ENCODE results near the gene INO80D. TPM values are rescaled to one million over a fixed set of nuclear protein-coding genes. Genes with fewer than 3 reads are reported as not detected.

INO80D gene
- total and polyA plus RNA-seq, 2 of the 13 experiments (the other 11 are each of a cell fraction or from before 2014, with no cell fraction given), result 7.6 to 7.9 TPM

GRCh38 chr2:205946226-205946625, 139.7 kb downstream of the INO80D start:
- intact Hi-C loops (cut with micrococcal nuclease; ENCODE audit: unreplicated experiment), result no loop called here
- CTCF ChIA-PET (ENCODE audit: low intra/inter-chr PET ratio, low total read pairs), result interaction anchor here (2.5 kb wide), 1 partner anchor 43 kb away, joined by 13 read pairs; no protein-coding TSS in a partner anchor
- 77% methylated on average over 7 of the region's 7 CpGs for WGBS (ENCODE audit: low lambda C conversion rate)

More at GRCh38 chr2:205946226-205946625, 139.7 kb downstream of the INO80D start:
- H3K79me2 ChIP-seq (ENCODE audit: insufficient read depth, low read length), result no peaks in the 10 kb centered on the region
- no peak for ATAC-seq
- H3K4me2 ChIP-seq (ENCODE audit: low read depth, low read length), result no peak overlapping the region
- FAIRE-seq, result no peak
- H3K27me3 ChIP-seq (ENCODE audit: control insufficient read depth in 1 of 2, insufficient read depth in 2 of 2, low read length in 2 of 2), result peaks cover 0 to 2% of the 10 kb centered on the region in 2 experiments; a peak in 1 of 5 replicates
- no peaks in the 10 kb centered on the region for H4K20me1 ChIP-seq (ENCODE audit: insufficient read depth, low read length)
- H3K36me3 ChIP-seq (replicated peaks in 1 of 2; ENCODE audit: control insufficient read depth in 1 of 2, insufficient read depth in 2 of 2, low read length in 2 of 2), result no peaks in the 10 kb centered on the region
- no peak for DNase-seq (ENCODE audit: low spot score)
- in situ Hi-C loops (cut with HindIII; ENCODE audit: extremely low pct_ligation_motif_present, low pct_unique_long_range_greater_than_20kb), result loop anchor here (5.0 kb wide), 1 partner anchor 44 kb away; no protein-coding TSS in a partner anchor
- no peaks in the 10 kb centered on the region; the same call in 1 of the 2 replicates for H3K9me3 ChIP-seq (ENCODE audit: low read length)
- H3K4me3 ChIP-seq (replicated peaks in 1 of 3; ENCODE audit: insufficient read depth in 1 of 3, low read depth in 2 of 3, low read length in 3 of 3), result no peak overlapping the region
- H3K9ac ChIP-seq (ENCODE audit: insufficient read depth, low read depth, low read length), result no peak overlapping the region
- TF ChIP-seq GABPB1 (CRISPR knock-in tag; IDR thresholded peaks at IDR 0.05), result no peak
- TF ChIP-seq, protein P1, sequence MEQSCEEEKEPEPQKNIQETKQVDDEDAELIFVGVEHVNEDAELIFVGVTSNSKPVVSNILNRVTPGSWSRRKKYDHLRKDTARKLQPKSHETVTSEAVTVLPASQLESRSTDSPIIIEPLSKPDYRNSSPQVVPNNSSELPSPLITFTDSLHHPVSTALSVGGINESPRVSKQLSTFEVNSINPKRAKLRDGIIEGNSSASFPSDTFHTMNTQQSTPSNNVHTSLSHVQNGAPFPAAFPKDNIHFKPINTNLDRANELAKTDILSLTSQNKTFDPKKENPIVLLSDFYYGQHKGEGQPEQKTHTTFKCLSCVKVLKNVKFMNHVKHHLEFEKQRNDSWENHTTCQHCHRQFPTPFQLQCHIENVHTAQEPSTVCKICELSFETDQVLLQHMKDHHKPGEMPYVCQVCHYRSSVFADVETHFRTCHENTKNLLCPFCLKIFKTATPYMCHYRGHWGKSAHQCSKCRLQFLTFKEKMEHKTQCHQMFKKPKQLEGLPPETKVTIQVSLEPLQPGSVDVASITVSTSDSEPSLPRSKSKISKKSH (CRISPR knock-in tag; IDR thresholded peaks at IDR 0.05; ENCODE audit: borderline replicate concordance), result 0 out of 2 replicates have a peak, but pooled peaks have one; percentile 39
- H2AFZ ChIP-seq (ENCODE audit: low read length), result no peak overlapping the region
- POLR2A ChIA-PET, result interaction anchor here (1.5 kb wide), 1 partner anchor 27 kb away, joined by 4 read pairs; no protein-coding TSS in a partner anchor
- no TSS peak for BruUV-seq (replicated peaks)
- H3K4me1 ChIP-seq (ENCODE audit: insufficient read depth, low read length), result peaks cover 78% of the 10 kb centered on the region
- no peak overlapping the region for H3K27ac ChIP-seq (ENCODE audit: extremely low read length, insufficient read depth, low read length)

Small RNA genes within 50 kb of the gene (small RNA-seq; reads per million reads assigned to genes)
- 0 reads per million in 3 experiments for gene RF00006 (ENCODE audit: insufficient read depth in 2 of 3, insufficient read length in 3 of 3, low read depth in 2 of 3, low replicate concordance in 1 of 3)
- gene RF00019 (ENCODE audit: insufficient read depth in 2 of 3, insufficient read length in 3 of 3, low read depth in 2 of 3, low replicate concordance in 1 of 3), result 0 reads per million in 3 experiments

Other genes starting within 250 kb of the INO80D start
- 242 and 396 TPM in 2 replicates for gene NDUFS1, start 73.3 kb upstream of the INO80D start, total RNA-seq (2016; rRNA removed; fragmentation: Illumina TruSeq; extraction: Trizol)
- gene NDUFS1, start 73.3 kb upstream of the INO80D start, polyA plus RNA-seq (2011; rRNA removed), result 102 and 139 TPM in 2 replicates
- gene EEF1B2, start 73.7 kb upstream of the INO80D start, total RNA-seq (2016; rRNA removed; fragmentation: Illumina TruSeq; extraction: Trizol), result 1,731 and 2,041 TPM in 2 replicates
- 1,124 and 1,284 TPM in 2 replicates for gene EEF1B2, start 73.7 kb upstream of the INO80D start, polyA plus RNA-seq (2011; rRNA removed)
- gene ZDBF2, start 188.5 kb upstream of the INO80D start, total RNA-seq (2016; rRNA removed; fragmentation: Illumina TruSeq; extraction: Trizol), result 2.0 and 2.4 TPM in 2 replicates
- gene ZDBF2, start 188.5 kb upstream of the INO80D start, polyA plus RNA-seq (2011; rRNA removed), result 0.91 and 1.5 TPM in 2 replicates

All from HepG2 (cell line).